Hepatocyte (in vitro differentiated cells): ENCODE measurements around the gene AGBL4. TPM values are rescaled to one million over a fixed set of nuclear protein-coding genes. Genes with fewer than 3 reads are reported as not detected.

ENCODE experiments used
- DNase-seq: peaks from one replicate; pipeline ENCODE4 v3.0.0-alpha.2; 2016; ENCODE audit warnings: low spot score
- H2AFZ ChIP-seq: fragments of 200-600 bp; sonication (generic); 2 replicates; pipeline ENCODE4 v1.6.0; 2016; ENCODE audit warnings: antibody characterized with exemption, mild to moderate bottlenecking
- H3K27ac ChIP-seq: fragments of 200-600 bp; sonication (generic); 2 replicates; pipeline ENCODE4 v1.5.1; 2016; ENCODE audit warnings: mild to moderate bottlenecking
- H3K27me3 ChIP-seq: fragments of 200-600 bp; sonication (generic); 2 replicates; pipeline ENCODE4 v1.6.1; 2016
- H3K36me3 ChIP-seq: fragments of 200-600 bp; sonication (generic); replicated peaks from 2 replicates; pipeline ENCODE4 v1.5.1; 2016; ENCODE audit warnings: low read depth; ENCODE audit not compliant: insufficient read depth
- H3K4me1 ChIP-seq: fragments of 200-600 bp; sonication (generic); 2 replicates; pipeline ENCODE4 v1.5.1; 2016; ENCODE audit warnings: mild to moderate bottlenecking, moderate library complexity; ENCODE audit not compliant: insufficient read depth
- H3K4me2 ChIP-seq: fragments of 200-600 bp; sonication (generic); 2 replicates; pipeline ENCODE4 v1.6.0; 2016
- H3K4me3 ChIP-seq: fragments of 200-600 bp; sonication (generic); 2 replicates; pipeline ENCODE4 v1.5.1; 2016; ENCODE audit warnings: mild to moderate bottlenecking
- H3K79me2 ChIP-seq: fragments of 200-600 bp; sonication (generic); 2 replicates; pipeline ENCODE4 v1.6.0; 2017; ENCODE audit warnings: mild to moderate bottlenecking
- H3K9me2 ChIP-seq: fragments of 200-600 bp; sonication (generic); replicated peaks from 2 replicates; pipeline ENCODE4 v1.6.0; 2017; ENCODE audit warnings: mild to moderate bottlenecking; ENCODE audit not compliant: insufficient read depth
- H3K9me3 ChIP-seq: fragments of 200-600 bp; sonication (generic); 2 replicates; pipeline ENCODE4 v1.5.1; 2016; ENCODE audit warnings: low read depth, mild to moderate bottlenecking
- H4K20me1 ChIP-seq: fragments of 200-600 bp; sonication (generic); 2 replicates; pipeline ENCODE4 v1.6.0; 2016; ENCODE audit warnings: mild to moderate bottlenecking; ENCODE audit not compliant: insufficient read depth, poor library complexity, severe bottlenecking
- CTCF ChIP-seq: fragments of 200-600 bp; sonication (generic); IDR thresholded peaks from 2 replicates; pipeline ENCODE4 v1.5.1; 2016; ENCODE audit warnings: antibody characterized with exemption, mild to moderate bottlenecking; ENCODE audit not compliant: poor library complexity
- EZH2 ChIP-seq: fragments of 200-600 bp; sonication (generic); IDR thresholded peaks from 2 replicates; pipeline ENCODE4 v1.6.1; 2016; ENCODE audit warnings: antibody characterized with exemption, mild to moderate bottlenecking, borderline replicate concordance
- EZH2phosphoT487 ChIP-seq: fragments of 200-600 bp; sonication (generic); IDR thresholded peaks from one replicate; pipeline ENCODE4 v1.6.1; 2018; ENCODE audit warnings: antibody characterized with exemption, mild to moderate bottlenecking, low read depth, moderate library complexity; ENCODE audit not compliant: unreplicated experiment, severe bottlenecking
- WGBS: methylation state at CpG from one replicate; pipeline ENCODE4 v1.1.6; 2016; ENCODE audit warnings: low lambda C conversion rate; ENCODE audit errors: missing lambda C conversion rate; 5-methylcytosine and 5-hydroxymethylcytosine counted together
- polyA plus RNA-seq: library from polyadenylated mRNA; unstranded; fragments of >200 nt; fragmentation: Nextera tagmentation; extraction: Ambion mirVana; gene quantifications from 2 replicates; pipeline ENCODE4 v1.2.1, GENCODE V29; 2016
- total RNA-seq: library from RNA; depleted of rRNA; stranded (reverse); fragments of >200 nt; gene quantifications from 2 replicates; pipeline ENCODE4 v1.2.3, GENCODE V29; 2014

AGBL4 gene
- total and polyA plus RNA-seq, 2 experiments from 2014 or later, result 0.50 to 0.73 TPM

GRCh38 chr1:49630156-49630555, 393.6 kb downstream of the AGBL4 start:
- no peaks in the 10 kb centered on the region for H3K9me3 ChIP-seq
- H3K4me2 ChIP-seq, result no peak overlapping the region
- no peaks in the 10 kb centered on the region for H3K27me3 ChIP-seq
- H3K9me2 ChIP-seq, result no peaks in the 10 kb centered on the region
- no peaks in the 10 kb centered on the region for H3K36me3 ChIP-seq
- no peaks in the 10 kb centered on the region for H3K4me1 ChIP-seq
- no peak overlapping the region for H3K4me3 ChIP-seq
- H3K27ac ChIP-seq, result no peak overlapping the region
- TF ChIP-seq EZH2, result no peak
- no peak for TF ChIP-seq CTCF
- TF ChIP-seq EZH2phosphoT487, result no peak
- DNase-seq, result no peak
- WGBS, result 49% methylated on average over 2 of the region's 2 CpGs
- H4K20me1 ChIP-seq, result no peaks in the 10 kb centered on the region
- no peak overlapping the region for H2AFZ ChIP-seq
- no peaks in the 10 kb centered on the region for H3K79me2 ChIP-seq

- no peaks in the 10 kb centered on the region for H4K20me1 ChIP-seq
- no peaks in the 10 kb centered on the region for H3K27me3 ChIP-seq
- H3K79me2 ChIP-seq, result no peaks in the 10 kb centered on the region
- H3K36me3 ChIP-seq, result no peaks in the 10 kb centered on the region
- no peak overlapping the region for H3K4me2 ChIP-seq
- H3K9me2 ChIP-seq, result no peaks in the 10 kb centered on the region
- H3K4me1 ChIP-seq, result no peaks in the 10 kb centered on the region
- no peak overlapping the region for H3K27ac ChIP-seq
- H3K4me3 ChIP-seq, result no peak overlapping the region
- H2AFZ ChIP-seq, result no peak overlapping the region
- 50% methylated on average over 3 of the region's 3 CpGs for WGBS
- TF ChIP-seq CTCF, result no peak
- H3K9me3 ChIP-seq, result peaks cover 3% of the 10 kb centered on the region
- DNase-seq, result no peak
These were observed 396.0 kb downstream of the AGBL4 start for GRCh38 chr1:49627781-49628180.

- no peaks in the 10 kb centered on the region for H3K9me2 ChIP-seq
- no peaks in the 10 kb centered on the region for H3K27me3 ChIP-seq
- no peaks in the 10 kb centered on the region for H3K4me1 ChIP-seq
- H3K4me3 ChIP-seq, result no peak overlapping the region
- TF ChIP-seq EZH2 (no peak), CTCF (no peak), EZH2phosphoT487 (no peak)
- H4K20me1 ChIP-seq, result no peaks in the 10 kb centered on the region
- H3K79me2 ChIP-seq, result no peaks in the 10 kb centered on the region
- H3K36me3 ChIP-seq, result no peaks in the 10 kb centered on the region
- no peak overlapping the region for H2AFZ ChIP-seq
- peaks cover 5% of the 10 kb centered on the region for H3K9me3 ChIP-seq
- no peak for DNase-seq
- H3K4me2 ChIP-seq, result no peak overlapping the region
- H3K27ac ChIP-seq, result no peak overlapping the region
These were observed 397.3 kb downstream of the AGBL4 start for GRCh38 chr1:49626472-49626871.

- 87% methylated on average over 3 of the region's 3 CpGs for WGBS
- Histone ChIP-seq H4K20me1 (no peaks in the 10 kb centered on the region), H3K4me1 (no peaks in the 10 kb centered on the region), H3K4me2 (no peak overlapping the region), H3K9me3 (peaks cover 5% of the 10 kb centered on the region), H3K9me2 (no peaks in the 10 kb centered on the region), H3K27me3 (no peaks in the 10 kb centered on the region), H3K27ac (no peak overlapping the region), H3K36me3 (no peaks in the 10 kb centered on the region), H2AFZ (no peak overlapping the region), H3K4me3 (no peak overlapping the region), H3K79me2 (no peaks in the 10 kb centered on the region)
- TF ChIP-seq CTCF, result no peak
- TF ChIP-seq EZH2phosphoT487, result no peak
- no peak for TF ChIP-seq EZH2
- DNase-seq, result no peak
These were observed 400.9 kb downstream of the AGBL4 start for GRCh38 chr1:49622877-49623276.
